GM21576 (cell line): ENCODE results near the gene RNF225.
"Not testable (repeated sequence)": the region's sequence is repeated elsewhere in the genome, so short reads cannot be mapped to it uniquely, and the experiment has no call there.

Source experiments
- ATAC-seq: cut with Tn5 transposase; IDR thresholded peaks from one replicate; pipeline ENCODE4 v1.9.1; 2021; ENCODE audit warnings: mild to moderate bottlenecking, moderate library complexity; ENCODE audit not compliant: unreplicated experiment

Gene RNF225

DNA sequence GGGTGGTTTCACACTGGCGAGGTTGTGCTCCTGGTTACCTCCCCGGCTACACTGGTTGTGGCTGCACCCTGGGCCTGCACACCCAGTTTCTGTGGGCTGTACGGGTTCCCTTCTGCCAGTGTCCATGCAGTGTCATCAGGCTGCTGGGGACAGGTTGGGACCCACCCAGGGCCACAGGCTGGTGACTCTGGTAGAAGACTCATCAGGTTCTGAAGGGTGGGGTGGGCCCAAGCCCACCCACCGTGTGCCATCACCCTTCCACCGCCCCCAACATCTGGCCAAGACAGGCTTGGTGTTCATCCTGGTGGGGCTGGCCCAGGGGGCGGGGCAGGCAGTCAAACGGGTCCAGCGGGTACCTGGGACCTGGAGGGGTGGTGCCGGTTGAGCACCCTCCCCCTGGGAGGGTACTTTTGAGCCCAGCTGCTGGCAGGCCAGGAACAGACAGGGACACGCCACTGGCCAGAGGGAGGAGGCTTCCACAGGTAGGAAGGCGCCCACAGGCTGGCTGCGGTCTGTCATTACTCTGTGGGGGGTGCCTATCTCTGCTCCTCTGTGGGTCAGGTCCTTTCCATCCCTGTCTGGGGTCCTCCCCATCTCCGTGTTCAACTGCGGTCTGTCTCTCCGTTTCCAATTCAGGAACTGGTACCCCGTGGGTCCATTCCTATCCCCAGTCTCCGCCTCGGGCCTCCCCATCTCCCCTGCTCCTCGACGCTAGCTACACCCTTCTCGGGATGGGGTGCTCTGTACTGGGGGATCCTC lies at the start of gene RNF225:
RNF225 (plus strand) TSS at position 437 of the 759 bp plus-strand sequence. CDS start 434 bp downstream, outside the sequence.
- ATAC-seq = no peak

GRCh38 chr19:58346961-58347929 lies 48.2 kb upstream of the RNF225 start:
- peak; percentile 79 for ATAC-seq

DNA sequence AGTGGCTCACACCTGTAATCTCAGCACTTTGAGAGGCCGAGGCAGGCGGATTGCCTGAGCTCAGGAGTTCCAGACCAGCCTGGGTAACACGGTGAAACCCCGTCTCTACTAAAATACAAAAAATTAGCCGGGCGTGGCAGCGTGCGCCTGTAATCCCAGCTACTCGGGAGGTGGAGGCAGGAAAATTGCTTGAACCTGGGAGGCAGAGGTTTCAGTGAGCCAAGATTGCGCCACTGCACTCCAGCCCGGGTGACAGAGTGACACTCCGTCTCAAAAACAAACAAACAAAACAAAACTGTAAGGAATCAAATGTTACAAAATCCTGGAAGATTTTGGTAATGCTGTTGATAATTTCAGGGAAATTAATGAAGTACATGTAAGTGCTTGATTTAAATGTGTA lies 47.4 kb upstream of the RNF225 start:
- not testable (repeated sequence) for ATAC-seq

- no peak for ATAC-seq
These were observed 45.9 kb upstream of the RNF225 start for GRCh38 chr19:58349590-58349989.

DNA sequence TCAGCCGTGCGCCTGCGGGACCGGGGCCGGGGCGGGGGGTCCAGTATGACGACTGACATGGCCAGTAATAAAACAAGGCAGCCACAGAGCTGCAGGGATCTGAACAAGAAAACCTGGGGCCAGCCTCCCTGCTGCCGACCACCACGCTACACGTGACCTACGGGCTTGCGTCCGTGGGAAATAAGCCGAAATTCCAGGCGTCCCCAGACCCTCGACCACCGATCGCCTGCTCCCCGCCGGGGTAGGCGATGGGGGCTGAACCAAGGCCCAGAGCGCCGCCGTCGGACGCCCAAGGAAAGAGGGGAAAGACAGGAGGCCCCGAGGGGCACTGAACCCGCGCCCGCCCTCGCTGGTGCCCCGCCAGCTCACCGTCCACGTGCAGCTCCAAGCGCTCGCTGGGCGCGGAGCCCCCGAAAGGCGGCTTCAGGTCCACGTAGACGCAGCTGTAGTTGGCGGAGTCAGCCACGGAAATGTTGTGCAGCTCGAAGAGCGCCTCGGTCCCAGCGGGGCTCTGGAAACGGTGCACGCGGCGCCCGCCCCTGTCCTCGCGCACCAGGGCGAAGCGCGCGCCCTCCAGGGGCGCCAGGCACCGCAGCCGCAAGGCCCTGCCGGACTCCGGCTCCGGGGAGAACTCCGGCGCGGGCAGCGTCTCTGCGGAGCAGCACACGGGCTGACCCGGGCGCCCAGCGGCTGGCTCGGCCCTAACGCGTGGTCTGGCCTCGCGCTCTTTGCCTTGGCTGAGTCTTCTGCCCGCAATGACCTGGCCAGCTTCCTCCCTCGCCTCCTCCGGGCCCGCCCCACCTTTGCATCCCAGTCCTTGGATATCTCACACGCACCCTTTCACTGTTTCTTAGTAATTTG lies 45.2 kb upstream of the RNF225 start:
- ATAC-seq = no peak

GRCh38 chr19:58350871-58351557 lies 44.4 kb upstream of the RNF225 start:
- no peak for ATAC-seq

DNA sequence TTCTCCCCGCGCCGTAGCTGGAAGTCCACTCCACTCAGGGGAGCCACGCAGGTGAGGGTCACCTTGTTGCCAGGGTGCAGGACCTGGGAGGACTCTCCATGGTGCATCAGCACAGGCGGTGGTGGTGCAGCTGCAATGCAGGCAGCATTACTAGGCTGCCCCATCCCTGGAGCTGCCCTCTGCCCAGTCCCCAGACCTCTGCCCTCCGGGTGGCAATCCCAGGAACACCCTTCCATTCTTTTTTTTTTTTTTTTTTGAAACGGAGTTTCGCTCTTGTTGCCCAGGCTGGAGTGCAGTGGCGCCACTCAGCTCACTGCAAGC lies 43.9 kb upstream of the RNF225 start:
- ATAC-seq = no peak

- ATAC-seq = no peak
These were observed 43.3 kb upstream of the RNF225 start for GRCh38 chr19:58351990-58352755.

- no peak for ATAC-seq
These were observed 42.4 kb upstream of the RNF225 start, which contains the start of gene A1BG for GRCh38 chr19:58352760-58353671. Gene A1BG, minus strand, starts transcription at chr19:58353492. Its CDS starts 55 bp downstream, at chr19:58353437.

DNA sequence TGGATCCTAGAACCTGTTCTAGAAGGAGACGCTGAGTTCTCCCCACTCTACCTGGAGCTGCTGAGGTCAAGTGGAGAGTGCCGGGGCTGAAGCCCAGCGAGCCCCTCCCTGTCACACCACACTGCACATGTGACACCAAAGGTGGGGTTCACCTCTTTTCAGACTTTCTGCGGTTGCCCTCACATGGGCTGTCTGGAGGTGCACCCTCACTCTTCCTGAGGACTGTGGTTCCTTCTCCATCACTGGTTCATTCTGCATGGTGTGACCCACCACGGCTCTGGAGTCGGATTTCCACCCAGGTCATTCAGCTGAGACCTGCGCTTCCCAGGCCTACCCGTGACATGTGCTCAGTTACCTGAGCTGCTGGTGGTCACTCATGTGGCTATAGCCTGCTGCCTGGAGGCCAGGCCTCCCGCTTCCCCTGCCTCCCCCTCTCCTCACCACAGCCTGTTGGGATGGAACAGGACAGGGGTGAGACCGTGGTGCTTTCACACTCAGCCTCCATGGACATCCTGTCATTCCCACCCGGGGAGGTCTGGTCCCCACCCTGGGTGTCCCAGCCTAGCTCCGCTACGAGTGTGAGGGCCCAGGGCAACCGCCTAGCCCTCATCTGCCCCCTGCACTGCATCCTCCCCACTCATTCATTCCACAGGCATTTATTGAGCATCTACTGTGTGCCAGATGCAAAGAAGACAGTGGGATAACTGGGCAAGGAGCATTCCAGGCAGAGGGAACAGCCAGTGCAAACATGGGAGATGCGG lies 41.6 kb upstream of the RNF225 start:
- ATAC-seq = no peak

- no peak for ATAC-seq
These were observed 40.9 kb upstream of the RNF225 start for GRCh38 chr19:58354478-58355030.

- ATAC-seq = no peak
These were observed 40.1 kb upstream of the RNF225 start for GRCh38 chr19:58355215-58355796.

GRCh38 chr19:58355908-58356765 lies 39.3 kb upstream of the RNF225 start:
- ATAC-seq = no peak

DNA sequence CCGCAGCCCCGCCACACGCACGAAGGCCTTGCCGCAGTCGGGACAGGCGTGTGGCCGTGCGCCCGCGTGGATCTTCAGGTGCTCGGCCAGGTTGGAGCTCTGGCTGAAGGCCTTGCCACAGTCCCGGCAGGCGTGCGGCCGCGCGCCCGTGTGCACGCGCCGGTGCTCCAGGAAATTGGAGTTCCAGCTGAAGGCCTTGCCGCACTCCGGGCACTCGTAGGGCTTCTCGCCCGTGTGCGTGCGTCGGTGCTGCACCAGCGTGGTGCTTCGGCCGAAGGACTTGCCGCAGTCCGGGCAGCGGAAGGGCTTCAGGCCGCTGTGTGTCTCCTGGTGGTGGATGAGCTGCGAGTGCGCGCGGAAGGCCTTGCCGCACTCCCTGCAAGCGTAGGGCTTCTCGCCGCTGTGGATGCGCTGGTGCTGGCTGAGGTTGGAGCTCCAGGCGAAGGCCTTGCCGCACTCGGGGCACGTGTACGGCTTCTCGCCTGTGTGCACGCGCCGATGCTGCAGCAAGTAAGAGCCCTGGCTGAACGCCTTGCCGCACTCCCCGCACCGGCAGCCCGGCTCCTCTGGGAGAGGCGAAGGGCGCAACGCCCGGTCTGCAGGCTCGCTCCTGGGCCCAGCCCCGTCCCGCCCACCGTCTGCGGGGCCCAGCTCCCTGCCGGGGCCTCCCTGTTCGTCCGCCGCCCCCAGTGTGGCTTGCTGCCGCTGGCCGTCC lies 38.5 kb upstream of the RNF225 start:
- no peak for ATAC-seq

DNA sequence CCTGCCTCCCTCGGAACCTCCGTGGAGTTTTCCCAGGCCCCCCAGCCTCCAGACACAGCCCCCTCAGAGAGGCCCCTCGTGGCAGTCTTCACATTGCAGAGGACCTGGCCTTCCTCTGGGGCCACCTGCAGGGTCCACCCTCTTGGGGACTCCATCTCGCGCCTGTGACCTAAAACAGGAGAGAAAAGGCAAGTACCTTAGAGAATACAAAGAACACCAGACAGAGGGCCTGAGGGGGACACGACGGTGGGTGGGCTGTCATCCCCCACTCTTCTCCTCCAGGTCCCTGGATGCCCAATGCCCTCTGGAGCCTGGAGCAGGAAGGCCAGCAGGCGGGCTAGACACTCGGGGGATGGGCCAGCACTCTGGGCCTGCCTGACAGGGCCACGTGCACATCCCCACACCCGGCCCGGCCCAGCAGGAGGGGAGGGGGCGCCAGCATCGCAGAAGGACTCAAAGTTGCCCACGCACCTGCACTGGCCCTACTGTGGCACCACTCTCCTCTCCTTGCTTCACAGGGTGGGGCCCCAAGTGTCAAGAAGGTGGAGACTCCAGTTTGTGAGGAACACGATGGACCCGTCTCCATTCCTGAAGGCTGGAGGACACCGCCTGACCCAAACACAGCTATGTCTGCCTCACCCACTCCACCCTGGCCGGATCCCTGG lies 37.8 kb upstream of the RNF225 start:
- no peak for ATAC-seq
